Chondrocyte (in vitro differentiated cells): ENCODE results near the gene CLP1. TPM values are rescaled to one million over a fixed set of nuclear protein-coding genes. Genes with fewer than 3 reads are reported as not detected.

Experiments used
- DNase-seq: peaks from one replicate; pipeline ENCODE4 v3.0.0; 2021; ENCODE audit warnings: mixed read lengths, low spot score
- H3K27ac Mint-ChIP-seq: one replicate; pipeline ENCODE4 v1.8.0; 2021; ENCODE audit warnings: mild to moderate bottlenecking, moderate library complexity, mixed read lengths; ENCODE audit not compliant: unreplicated experiment
- H3K27me3 Mint-ChIP-seq: 2 replicates; pipeline ENCODE4 v1.8.0; 2021; ENCODE audit warnings: low read depth, mixed read lengths
- H3K36me3 Mint-ChIP-seq: 2 replicates; pipeline ENCODE4 v1.8.0; 2021; ENCODE audit warnings: low read depth, mixed read lengths
- H3K4me1 Mint-ChIP-seq: 2 replicates; pipeline ENCODE4 v1.8.0; 2021; ENCODE audit warnings: low read depth, mild to moderate bottlenecking, mixed read lengths
- H3K4me3 Mint-ChIP-seq: one replicate; pipeline ENCODE4 v1.8.0; 2021; ENCODE audit warnings: mild to moderate bottlenecking, moderate library complexity, mixed read lengths; ENCODE audit not compliant: unreplicated experiment
- H3K9me3 Mint-ChIP-seq: 2 replicates; pipeline ENCODE4 v1.8.0; 2021; ENCODE audit warnings: low read depth, mixed read lengths
- long read RNA-seq: library from polyadenylated mRNA; stranded (forward); transcript quantifications from one replicate; pipeline ENCODE4 v2.0.0, GENCODE V29; 2021
- total RNA-seq: library from RNA; stranded (reverse); gene quantifications from 3 replicates; pipeline ENCODE4 v1.2.1, GENCODE V29; 2021
- TF ChIP-seq, protein P1 (sequence below): fragments of 200-600 bp; sonication (generic); IDR thresholded peaks from 2 replicates; pipeline ENCODE4 v1.5.0; 2021; ENCODE audit warnings: antibody characterized with exemption, mild to moderate bottlenecking, moderate library complexity

The CLP1 gene
- total RNA-seq: 12.2 to 14.9 TPM (median 13.8 TPM) in 3 replicates
- long read RNA-seq, transcript CLP1-205 (3 exons, 2,435 nt): major isoform, 23 of 25 reads
- long read RNA-seq, partial matches to known transcripts: 1 of 25 reads
- long read RNA-seq, other reads (novel, unspliced or antisense): 1 of 25 reads

DNA sequence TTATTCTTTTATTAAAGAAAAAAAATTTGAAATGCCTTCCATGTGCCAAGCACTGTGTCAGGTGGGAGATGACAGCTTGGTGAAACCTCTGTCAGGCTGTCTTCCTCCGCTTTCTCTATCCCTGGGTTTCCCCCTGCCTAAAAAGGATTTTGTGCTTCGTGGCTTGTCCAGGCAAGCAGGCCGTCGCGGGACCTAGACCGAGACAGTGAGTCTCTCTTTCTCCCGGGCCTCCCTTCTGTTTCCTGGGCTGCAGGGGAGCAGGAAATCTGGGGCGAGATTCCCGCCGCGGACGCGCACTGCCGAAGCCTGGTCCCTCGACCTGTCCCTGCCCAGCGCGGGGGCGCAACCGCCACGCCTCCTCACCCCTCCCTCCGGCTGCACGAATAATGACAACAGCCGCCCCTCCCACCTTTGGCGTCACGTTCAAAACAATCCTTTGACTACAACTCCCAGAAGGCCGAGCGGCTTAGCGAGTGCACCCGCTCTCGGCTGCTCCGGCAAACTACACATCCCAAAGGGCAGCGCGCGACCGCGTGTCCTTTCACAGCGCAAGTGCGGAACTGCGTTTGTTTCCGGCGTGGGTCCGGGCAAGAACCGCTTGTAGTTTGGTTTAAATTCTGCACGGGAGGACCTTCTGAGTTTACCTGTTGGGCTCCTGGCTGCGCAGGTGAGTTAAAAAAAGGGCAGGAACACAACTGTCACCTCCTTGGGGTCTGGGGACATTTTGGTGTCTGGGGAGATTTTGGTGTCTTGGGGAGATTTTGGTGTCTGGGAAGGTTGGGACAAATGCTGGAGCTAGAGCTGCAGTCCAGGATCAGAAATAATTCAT is at the start of gene CLP1:
TSS of gene CLP1 (plus strand) at position 569 of the 829 bp plus-strand sequence. CDS start 1,715 bp downstream, outside the sequence.
- peak within 1 kb of the TSS; percentile 96 for H3K27ac Mint-ChIP-seq
- peaks cover 16% of the 10 kb centered on the region for H3K36me3 Mint-ChIP-seq
- no peaks in the 10 kb centered on the region for H3K27me3 Mint-ChIP-seq
- TF ChIP-seq, protein P1, sequence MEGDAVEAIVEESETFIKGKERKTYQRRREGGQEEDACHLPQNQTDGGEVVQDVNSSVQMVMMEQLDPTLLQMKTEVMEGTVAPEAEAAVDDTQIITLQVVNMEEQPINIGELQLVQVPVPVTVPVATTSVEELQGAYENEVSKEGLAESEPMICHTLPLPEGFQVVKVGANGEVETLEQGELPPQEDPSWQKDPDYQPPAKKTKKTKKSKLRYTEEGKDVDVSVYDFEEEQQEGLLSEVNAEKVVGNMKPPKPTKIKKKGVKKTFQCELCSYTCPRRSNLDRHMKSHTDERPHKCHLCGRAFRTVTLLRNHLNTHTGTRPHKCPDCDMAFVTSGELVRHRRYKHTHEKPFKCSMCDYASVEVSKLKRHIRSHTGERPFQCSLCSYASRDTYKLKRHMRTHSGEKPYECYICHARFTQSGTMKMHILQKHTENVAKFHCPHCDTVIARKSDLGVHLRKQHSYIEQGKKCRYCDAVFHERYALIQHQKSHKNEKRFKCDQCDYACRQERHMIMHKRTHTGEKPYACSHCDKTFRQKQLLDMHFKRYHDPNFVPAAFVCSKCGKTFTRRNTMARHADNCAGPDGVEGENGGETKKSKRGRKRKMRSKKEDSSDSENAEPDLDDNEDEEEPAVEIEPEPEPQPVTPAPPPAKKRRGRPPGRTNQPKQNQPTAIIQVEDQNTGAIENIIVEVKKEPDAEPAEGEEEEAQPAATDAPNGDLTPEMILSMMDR: no peak
- peak; percentile 99 for DNase-seq
- H3K9me3 Mint-ChIP-seq: no peaks in the 10 kb centered on the region
- H3K4me3 Mint-ChIP-seq: peak within 1 kb of the TSS; percentile 99
- H3K4me1 Mint-ChIP-seq: peaks cover 19% of the 10 kb centered on the region

DNA sequence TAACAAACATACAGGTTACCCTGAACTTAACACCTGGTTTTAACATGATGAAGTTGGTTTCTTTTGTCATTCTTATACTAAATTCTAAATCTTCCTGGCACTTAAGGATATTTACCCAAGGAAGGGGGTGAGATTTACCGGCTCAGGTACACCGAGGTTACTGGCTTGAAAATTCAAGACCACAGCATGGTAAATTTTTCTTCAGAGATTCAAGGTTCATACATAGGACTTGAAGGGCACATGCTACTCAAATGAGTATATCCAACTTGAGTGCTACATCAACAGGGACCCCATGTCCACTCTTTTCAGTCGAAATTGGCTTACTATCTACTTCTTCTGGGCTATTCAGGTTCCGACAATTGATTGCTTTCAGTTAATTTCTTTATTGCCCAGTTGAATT is 47.4 kb upstream of the CLP1 start:
- TF ChIP-seq, protein P1: no peak

DNA sequence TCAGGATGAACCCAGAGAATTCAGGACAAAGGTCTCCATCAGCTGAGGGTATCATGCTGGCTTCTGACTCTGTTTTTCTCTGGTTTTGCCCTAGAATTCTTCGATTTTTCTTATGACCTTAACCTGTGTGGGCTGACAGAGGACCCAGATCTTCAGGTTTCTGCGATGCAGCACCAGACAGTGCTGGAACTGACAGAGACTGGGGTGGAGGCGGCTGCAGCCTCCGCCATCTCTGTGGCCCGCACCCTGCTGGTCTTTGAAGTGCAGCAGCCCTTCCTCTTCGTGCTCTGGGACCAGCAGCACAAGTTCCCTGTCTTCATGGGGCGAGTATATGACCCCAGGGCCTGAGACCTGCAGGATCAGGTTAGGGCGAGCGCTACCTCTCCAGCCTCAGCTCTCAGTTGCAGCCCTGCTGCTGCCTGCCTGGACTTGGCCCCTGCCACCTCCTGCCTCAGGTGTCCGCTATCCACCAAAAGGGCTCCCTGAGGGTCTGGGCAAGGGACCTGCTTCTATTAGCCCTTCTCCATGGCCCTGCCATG is 43.3 kb upstream of the CLP1 start:
- Mint-ChIP-seq H3K27me3 (peaks cover 11% of the 10 kb centered on the region), H3K27ac (no peak overlapping the region), H3K4me1 (no peaks in the 10 kb centered on the region), H3K36me3 (no peaks in the 10 kb centered on the region), H3K9me3 (no peaks in the 10 kb centered on the region), H3K4me3 (no peak overlapping the region)
- TF ChIP-seq, protein P1: no peak
- no peak for DNase-seq

More for the DNA sequence above, 47.4 kb upstream of the CLP1 start:
- Mint-ChIP-seq H3K4me1 (no peaks in the 10 kb centered on the region), H3K27ac (no peak overlapping the region), H3K27me3 (peaks cover 15% of the 10 kb centered on the region), H3K4me3 (no peak overlapping the region), H3K9me3 (no peaks in the 10 kb centered on the region), H3K36me3 (no peaks in the 10 kb centered on the region)
- DNase-seq: no peak

DNA sequence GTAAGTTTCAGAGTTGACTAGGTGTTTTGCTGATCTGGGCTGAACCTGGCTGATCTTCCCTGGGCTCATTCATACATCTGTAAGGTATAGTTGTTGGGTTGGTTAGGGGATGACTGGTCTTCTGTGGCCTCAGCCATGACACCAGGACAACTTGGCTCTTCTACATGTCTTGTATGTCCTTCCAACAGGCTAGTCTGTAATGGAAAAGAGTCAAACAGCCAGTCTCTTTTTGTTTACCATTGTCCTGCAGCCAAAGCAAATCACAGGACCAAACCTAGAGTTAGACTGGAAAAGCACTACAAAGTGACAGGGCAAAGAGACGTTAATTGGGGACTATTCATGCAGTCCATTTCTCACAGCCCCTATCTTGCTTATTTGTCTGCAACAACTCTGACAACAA is 42.3 kb upstream of the CLP1 start:
- no peak overlapping the region for H3K4me3 Mint-ChIP-seq
- H3K27ac Mint-ChIP-seq: no peak overlapping the region
- no peaks in the 10 kb centered on the region for H3K36me3 Mint-ChIP-seq
- no peaks in the 10 kb centered on the region for H3K4me1 Mint-ChIP-seq
- no peaks in the 10 kb centered on the region for H3K9me3 Mint-ChIP-seq
- TF ChIP-seq, protein P1: no peak
- no peak for DNase-seq
- H3K27me3 Mint-ChIP-seq: peaks cover 7% of the 10 kb centered on the region

DNA sequence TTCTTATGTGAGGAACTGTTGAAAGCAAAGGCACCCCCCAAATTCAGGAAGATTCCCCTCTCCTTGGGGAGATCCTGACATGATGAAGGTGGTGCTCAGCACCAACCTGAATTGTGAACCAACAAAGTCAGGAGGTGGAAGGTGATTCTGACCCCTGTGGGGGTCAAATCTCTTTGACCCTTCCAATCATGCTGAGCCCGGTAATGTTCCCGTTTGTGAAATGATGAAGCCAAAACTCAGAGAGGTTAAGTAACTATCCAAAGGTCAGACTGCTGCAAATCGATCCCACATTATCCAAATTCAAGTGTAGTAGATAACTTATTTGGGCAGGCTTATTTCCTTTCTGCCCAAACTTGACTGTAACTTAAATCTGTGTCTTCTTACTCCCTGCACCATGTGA is 41.0 kb upstream of the CLP1 start:
- TF ChIP-seq, protein P1: no peak
- Mint-ChIP-seq H3K4me3 (no peak overlapping the region), H3K4me1 (no peaks in the 10 kb centered on the region), H3K27me3 (peaks cover 10% of the 10 kb centered on the region), H3K27ac (no peak overlapping the region), H3K36me3 (no peaks in the 10 kb centered on the region), H3K9me3 (no peaks in the 10 kb centered on the region)
- no peak for DNase-seq
